HTERT RPE-1 (cell line): Measurements from ENCODE around the gene GTF2I.
"Not testable (repeated sequence)": the region's sequence is repeated elsewhere in the genome, so short reads cannot be mapped to it uniquely, and the experiment has no call there.

ENCODE experiments used
- in situ Hi-C: fragments of 300-500 bp; cut with MboI; formaldehyde crosslinking; loops from 4 replicates; pipeline ENCODE4 v1.14.3; 2020; ENCODE audit warnings: low sequenced_read_pairs

GTF2I gene

DNA sequence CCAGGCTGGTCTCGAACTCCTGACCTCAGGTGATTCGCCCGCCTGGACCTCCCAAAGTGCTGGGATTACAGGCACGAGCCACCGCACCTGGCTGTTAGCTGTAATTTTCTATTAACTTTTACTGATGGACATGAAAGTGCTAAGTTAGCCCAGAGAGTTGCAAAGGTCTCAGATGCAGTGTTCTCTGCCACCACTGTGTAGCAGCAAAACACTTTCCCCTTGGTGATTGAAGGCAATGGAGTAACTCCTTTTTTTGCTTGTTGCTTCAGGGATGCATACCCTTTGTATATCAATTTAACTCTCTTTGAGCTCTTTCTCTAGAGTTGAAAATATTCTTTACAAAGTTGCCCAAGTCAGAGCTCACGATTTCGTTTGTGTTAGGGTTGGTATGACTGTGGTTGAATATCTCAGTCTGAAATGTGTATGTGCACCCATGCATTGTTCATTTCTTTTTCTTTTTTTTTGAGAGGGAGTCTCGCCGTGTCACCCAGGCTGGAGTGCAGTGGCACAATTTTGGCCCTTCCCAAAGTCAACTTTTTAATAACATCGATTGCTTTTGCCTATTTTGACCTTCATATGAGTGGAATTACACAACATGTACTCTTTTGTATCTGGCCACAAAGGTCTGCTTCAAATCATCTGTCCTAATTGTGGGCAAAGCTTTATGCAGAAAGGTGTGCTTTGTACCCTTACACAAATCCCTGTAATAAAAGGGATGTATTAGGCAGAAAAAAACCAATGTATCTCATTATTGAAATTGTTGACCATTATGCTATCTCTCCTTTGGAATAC is 52.6 kb downstream of the GTF2I start:
- in situ Hi-C loops, result no loop called here

GRCh38 chr7:74713567-74713966 is 56.0 kb downstream of the GTF2I start:
- in situ Hi-C loops, result no loop called here

DNA sequence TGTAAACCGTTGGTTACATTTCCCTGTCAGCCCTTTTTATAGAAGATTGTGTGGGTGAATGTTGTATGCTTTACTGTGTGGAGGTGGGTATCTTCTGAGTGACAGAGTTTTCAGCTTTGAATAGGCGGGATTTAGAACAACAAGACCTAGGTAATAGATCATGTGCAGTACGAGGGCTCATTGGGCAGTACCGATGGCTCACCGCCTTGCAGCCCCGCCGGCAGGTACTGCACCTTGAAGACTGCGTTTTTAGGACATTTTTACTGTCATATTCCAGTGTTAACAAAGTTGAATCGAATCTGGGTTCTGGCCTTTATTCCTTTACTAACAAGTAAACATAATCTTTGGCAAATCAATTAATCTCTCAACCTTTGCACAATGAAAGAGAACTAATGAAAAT is 60.4 kb downstream of the GTF2I start:
- in situ Hi-C loops, result no loop called here

DNA sequence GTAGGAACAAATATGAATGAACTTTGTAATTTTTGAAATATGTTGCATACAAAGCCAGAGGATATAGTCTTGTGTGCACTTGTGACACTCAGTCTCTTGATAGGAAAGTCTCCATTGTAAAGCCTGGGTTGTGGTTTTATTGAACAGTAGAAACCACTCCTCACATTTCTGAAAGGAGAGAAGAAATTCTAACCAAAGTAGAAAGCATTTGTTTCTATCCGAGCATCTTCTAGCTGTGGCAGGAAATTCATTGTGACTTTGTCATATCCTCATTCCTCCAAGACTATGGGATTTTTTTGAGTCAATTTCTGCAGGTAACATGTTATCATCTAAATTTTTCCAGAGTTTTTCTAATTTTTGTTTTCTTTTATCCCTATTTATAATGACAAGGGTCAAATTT is 60.8 kb downstream of the GTF2I start:
- in situ Hi-C loops, result no loop called here

DNA sequence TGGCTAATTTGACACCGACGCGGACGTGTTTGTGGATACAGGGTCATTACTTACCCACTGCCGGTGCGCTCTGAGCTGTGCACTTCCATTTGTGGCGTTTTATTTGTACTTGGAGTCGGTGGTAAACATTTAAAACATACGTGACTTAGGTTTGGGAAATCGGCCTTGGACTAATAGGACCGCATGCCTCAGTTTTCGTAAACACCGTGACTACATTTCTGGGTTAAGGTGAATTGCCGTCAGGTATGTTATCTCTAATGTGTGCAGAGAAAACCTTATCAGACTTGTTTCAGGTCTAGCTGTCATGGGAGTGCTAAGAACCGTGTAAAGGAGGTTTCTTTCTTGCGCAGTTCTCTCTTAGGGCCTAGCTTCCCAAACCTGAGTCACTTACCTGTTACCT is 64.6 kb downstream of the GTF2I start:
- in situ Hi-C loops, result no loop called here

DNA sequence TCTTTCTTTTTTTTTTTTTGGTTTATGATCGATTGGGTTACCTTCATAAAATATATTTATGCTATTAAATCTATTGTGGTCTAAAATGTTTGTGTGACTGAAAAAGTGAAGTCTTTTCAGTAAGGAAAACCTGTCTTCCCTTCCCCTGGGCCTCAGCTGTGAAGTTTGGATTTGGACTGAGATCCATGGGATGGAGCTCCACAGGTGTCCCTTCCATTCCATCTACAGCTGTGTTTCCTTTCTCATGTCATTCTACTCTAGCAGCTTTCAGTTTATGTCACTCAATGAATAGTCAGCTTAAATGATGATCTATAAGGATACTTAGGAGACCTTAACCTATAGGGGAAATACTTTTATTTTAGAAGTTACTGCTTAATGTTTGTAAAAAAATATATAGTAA is 68.3 kb downstream of the GTF2I start:
- in situ Hi-C loops, result no loop called here

- in situ Hi-C loops, result no loop called here
Measured at GRCh38 chr7:74726309-74727101, 69.0 kb downstream of the GTF2I start.

DNA sequence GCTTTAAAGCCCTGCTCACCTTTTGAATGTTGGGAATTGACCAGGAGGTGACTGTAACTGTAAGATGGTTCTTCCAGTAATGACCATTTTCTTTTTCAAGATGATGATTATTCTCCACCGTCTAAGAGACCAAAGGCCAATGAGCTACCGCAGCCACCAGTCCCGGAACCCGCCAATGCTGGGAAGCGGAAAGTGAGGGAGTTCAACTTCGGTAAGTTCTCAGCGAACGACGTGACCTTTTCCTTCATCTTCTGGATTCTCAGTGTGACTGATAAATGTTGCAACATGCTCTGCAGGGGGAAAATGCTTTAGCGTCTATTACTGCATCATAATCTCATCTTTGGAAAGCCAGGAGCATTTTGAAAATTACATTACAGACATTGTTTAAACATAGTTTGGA is 71.2 kb downstream of the GTF2I start:
- in situ Hi-C loops, result not testable (repeated sequence)

DNA sequence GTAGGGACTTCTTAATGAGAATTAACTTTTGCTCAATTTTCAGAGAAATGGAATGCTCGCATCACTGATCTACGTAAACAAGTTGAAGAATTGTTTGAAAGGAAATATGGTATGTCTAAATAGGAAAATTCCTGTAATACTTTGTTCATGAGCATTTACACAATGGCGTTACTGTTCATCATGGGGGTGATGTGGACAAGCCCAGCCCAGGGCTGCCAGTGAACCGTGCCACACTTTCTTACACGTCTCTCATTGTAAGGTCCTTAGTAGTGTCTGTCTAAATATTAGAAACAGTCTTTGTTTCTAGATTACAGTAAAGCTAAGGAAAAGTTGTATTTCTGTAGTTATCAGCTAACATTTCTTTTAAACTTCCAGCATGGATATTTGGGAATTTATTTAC is 72.7 kb downstream of the GTF2I start:
- in situ Hi-C loops, result not testable (repeated sequence)

DNA sequence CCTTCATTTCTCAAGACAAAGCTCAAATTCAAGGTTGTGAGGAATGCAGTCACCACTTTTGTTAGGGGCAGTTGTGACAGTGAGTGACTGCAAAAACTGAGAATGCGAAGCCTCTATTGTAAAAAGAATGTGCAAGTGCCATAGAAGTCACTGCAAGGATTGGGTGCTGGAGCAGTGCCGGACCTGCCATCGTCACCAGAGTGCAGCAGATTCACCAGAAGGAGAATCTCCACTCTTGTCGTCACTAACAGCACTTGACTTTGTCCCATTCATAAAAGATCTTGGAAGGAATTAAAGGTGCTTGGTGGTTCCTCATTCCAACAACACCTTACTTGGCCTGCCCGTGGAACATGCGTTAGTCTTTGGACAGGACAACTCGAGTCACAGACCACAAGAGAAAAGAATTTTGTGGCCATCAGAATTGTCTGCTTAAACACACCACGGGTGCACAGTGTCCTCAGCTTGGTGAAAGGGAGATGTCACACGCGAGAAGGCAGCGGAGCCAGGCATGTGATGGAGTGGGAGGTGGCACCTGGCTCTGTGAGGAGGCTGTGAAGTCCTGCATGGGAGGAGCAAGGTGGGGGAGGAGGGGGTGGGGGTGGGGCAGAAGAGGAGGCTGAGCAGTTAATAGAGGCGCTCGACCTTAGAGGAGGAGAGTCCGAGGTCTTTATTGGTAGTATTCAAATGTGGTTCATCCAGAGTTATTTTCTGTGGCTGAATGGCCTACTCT is 82.6 kb downstream of the GTF2I start:
- in situ Hi-C loops, result not testable (repeated sequence)

- in situ Hi-C loops, result not testable (repeated sequence)
Measured at GRCh38 chr7:74743936-74744557, 86.5 kb downstream of the GTF2I start.

GRCh38 chr7:74753921-74754482 is 96.5 kb downstream of the GTF2I start:
- in situ Hi-C loops, result not testable (repeated sequence)

- in situ Hi-C loops, result not testable (repeated sequence)
Measured at GRCh38 chr7:74756673-74757072, 99.2 kb downstream of the GTF2I start.

GRCh38 chr7:74758268-74758667 is 100.8 kb downstream of the GTF2I start:
- in situ Hi-C loops, result not testable (repeated sequence)

GRCh38 chr7:74758982-74759381 is 101.5 kb downstream of the GTF2I start:
- in situ Hi-C loops, result not testable (repeated sequence)

- in situ Hi-C loops, result not testable (repeated sequence)
Measured at GRCh38 chr7:74765205-74765918, 107.8 kb downstream of the GTF2I start.

DNA sequence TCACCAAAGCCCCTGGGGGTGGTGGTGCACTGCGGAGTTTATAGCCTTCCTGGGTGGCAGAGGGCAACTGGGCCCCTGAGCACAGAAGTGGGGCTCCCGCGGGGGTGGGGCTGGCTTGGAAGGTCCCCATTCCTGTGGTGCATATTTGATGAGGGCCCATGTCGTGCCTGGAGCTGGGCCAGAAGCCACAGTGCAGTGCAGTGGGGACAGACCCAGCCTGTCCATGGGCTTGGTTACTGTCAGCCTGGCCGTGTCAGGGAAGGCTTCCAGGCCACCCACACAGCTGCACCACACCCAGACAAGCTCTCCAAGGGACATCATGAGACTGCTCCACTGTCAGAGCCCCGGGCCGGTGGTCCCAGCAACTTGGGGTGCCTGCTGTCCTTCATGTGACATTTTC is 109.0 kb downstream of the GTF2I start:
- in situ Hi-C loops, result not testable (repeated sequence)

GRCh38 chr7:74766991-74767390 is 109.5 kb downstream of the GTF2I start:
- in situ Hi-C loops, result not testable (repeated sequence)

- in situ Hi-C loops, result not testable (repeated sequence)
Measured at GRCh38 chr7:74770062-74770461, 112.5 kb downstream of the GTF2I start.

GRCh38 chr7:74772093-74772492 is 114.6 kb downstream of the GTF2I start:
- in situ Hi-C loops, result not testable (repeated sequence)
